Kidney tubule cell (primary cell): ENCODE measurements around the gene RASA3.
"Not testable (repeated sequence)": the region's sequence is repeated elsewhere in the genome, so short reads cannot be mapped to it uniquely, and the experiment has no call there.

ENCODE experiments used
- DNase-seq: peaks from one replicate; pipeline ENCODE4 v3.0.0-alpha.2; 2018; ENCODE audit warnings: low spot score

Gene RASA3

GRCh38 chr13:114132419-114133121, at the start of gene RASA3:
Gene RASA3 (minus strand): TSS chr13:114132623. CDS start chr13:114132489, 134 bp downstream.
- peak; percentile 80 for DNase-seq

- no peak for DNase-seq
Measured at GRCh38 chr13:114179087-114179658, 46.8 kb upstream of the RASA3 start, which contains the start of gene CFAP97D2. Gene CFAP97D2 (plus strand): TSS chr13:114179257. CDS start chr13:114179331, 74 bp downstream.

DNA sequence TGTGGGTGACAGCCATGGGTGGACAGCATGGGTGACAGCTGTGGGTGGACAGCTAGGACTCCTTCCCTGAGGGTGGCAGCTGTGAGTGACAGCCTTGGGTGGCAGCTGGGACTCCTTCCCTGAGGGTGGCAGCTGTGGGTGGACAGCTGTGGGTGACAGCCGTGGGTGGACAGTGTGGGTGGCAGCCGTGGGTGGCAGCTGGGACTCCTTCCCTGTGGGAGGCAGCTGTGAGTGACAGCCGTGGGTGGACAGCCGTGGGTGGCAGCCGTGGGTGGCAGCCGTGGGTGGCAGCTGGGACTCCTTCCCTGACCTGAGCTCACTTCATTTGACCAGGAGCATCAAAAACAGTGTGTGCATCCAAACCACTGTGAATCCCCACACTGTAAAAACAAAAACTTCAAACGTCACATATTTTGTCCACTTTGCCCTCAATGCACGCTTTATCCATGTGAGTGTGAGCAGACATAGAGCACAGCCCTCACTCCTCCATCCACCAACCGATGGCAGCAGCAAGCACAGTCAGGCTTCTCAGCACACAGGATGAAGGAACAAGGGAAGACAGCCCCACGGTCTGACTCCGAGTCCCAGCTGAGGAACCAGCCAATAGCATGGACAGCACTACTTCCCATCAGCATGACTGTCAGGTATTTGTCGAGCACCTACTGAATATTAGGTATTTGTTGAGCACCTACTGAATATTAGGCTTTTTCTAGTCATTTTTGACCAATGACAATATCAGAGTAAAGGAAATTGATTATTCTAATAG, 45.0 kb upstream of the RASA3 start:
- no peak for DNase-seq

GRCh38 chr13:114176359-114176902, 44.0 kb upstream of the RASA3 start:
- DNase-seq, result not testable (repeated sequence)

- DNase-seq, result no peak
Measured at GRCh38 chr13:114174529-114174961, 42.1 kb upstream of the RASA3 start.

DNA sequence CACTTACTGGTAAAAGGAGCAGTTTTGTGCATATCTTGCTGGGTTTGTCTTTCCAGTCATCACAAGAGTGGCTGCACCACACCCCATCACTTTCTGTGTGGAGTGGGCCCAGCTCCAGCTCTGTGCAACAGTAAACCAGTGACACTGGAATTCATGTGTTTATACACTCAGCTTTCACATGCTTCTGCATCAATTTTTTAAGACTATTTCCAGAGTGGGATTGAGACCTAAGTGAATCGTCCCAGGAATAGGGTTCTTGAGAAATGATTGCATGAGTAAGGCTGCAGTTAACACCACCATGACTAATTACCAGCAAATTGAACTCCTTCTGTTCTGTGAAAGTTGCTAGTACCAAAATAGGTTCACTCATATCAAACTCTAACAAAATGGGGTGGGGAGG, 41.3 kb upstream of the RASA3 start:
- no peak for DNase-seq

- no peak for DNase-seq
Measured at GRCh38 chr13:114173272-114173671, 40.8 kb upstream of the RASA3 start.

- DNase-seq, result no peak
Measured at GRCh38 chr13:114167885-114168284, 35.5 kb upstream of the RASA3 start.

DNA sequence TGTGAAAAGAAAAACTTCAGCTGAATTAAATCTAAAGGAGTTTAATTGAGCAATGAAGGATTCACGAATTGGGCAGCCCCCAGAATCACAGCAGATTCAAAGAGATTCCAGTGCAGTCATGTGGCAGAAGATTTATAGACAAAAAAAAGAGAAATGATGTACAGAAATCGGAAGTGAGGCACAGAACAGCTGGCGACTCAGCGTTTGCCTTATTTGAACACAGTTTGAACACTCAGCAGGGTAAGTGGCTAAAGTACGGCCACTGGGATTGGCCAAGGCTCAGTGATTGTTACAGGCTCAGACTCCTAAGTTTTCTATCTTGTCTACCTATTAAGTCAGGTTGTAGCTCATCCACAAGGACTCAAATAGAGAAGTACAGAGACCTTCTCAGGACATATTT, 35.0 kb upstream of the RASA3 start:
- DNase-seq, result no peak

GRCh38 chr13:114166381-114167131, 34.1 kb upstream of the RASA3 start:
- no peak for DNase-seq

- DNase-seq, result no peak
Measured at GRCh38 chr13:114164681-114165429, 32.4 kb upstream of the RASA3 start.

DNA sequence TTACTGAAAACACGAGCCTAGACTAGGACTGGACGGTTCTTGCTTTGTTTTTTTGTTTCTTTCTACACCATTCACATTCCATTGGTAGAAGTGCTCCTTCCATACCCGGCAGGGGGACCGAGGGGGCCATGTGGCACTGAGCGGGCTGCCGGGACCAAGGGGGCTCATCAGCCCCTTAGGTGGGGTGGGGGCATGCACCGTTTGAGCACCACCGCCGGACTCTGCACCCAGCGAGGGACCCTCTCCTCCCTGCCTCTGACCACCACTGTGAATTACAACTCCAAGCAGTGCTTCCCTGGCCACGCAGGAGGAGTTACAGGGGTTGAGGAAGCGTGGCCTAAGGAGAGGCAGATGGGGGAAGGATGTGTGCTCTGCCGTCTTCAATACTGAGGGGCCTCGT, 31.6 kb upstream of the RASA3 start:
- no peak for DNase-seq

- no peak for DNase-seq
Measured at GRCh38 chr13:114162533-114162922, 30.1 kb upstream of the RASA3 start.

GRCh38 chr13:114161644-114162532, 29.5 kb upstream of the RASA3 start:
- DNase-seq, result peak; percentile 17

DNA sequence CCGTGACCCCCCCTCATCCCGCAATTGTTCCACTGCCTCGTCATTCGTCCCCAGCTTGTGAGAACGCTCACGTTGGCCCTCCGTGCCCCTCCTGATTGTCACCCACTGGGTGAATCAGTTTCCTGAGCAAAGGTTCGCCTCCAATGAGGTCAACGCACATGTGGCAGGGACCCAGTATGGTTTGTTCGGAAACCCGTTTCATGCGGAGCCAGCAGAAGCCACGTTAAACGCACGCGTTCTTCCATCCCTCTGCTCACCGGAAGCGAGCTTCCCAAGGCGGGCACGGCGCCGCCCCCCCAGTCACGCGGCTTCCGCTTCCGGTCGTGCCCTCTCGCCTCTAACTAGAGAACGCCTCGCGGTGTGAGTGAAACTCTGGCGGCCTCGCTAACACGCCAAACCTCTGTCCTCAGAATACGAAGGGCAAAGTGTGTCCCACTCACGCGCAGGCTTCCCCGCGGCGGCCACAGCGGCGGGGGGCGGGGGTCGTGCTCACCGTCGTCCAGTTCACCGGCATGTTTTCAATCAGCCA, 28.7 kb upstream of the RASA3 start:
- no peak for DNase-seq

DNA sequence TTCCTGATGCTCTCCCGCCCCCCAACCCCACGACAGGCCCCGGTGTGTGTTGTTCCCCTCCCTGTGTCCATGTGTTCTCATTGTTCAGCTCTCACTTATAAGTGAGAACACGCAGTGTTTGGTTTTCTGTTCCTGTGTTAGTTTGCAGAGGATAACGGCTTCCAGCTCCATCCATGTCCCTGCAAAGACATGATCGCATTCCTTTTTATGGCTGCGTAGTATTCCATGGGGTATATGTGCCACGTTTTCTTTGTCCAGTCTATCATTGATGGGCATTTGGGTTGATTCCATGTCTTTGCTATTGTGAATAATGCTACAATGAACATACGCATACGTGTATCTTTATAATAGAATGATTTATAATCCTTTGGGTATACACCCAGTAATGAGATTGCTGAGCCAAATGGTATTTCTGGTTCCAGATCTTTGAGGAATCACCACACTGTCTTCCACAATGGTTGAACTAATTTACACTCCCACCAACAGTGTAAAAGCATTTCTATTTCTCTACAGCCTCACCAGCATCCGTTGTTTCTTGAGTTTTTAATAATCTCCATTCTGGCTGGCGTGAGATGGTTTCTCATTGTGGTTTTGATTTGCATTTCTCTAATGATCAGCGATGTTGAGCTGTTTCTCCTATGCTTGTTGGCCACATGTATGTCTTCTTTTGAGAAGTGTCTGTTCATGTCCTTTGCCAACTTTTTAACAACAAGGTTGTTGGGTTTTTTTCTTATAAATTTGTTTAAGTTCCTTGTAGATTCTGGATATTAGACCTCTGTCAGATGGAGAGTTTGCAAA, 26.6 kb upstream of the RASA3 start:
- not testable (repeated sequence) for DNase-seq

- no peak for DNase-seq
Measured at GRCh38 chr13:114157869-114158495, 25.6 kb upstream of the RASA3 start.
